Hepatic stellate cell (primary cell): ENCODE measurements around the gene LOXL1.

ENCODE experiments used
- DNase-seq: peaks from one replicate; pipeline ENCODE4 v3.0.0; 2011; ENCODE audit warnings: low spot score

Gene LOXL1

GRCh38 chr15:73900095-73900712 lies 26.1 kb upstream of the LOXL1 start:
- no peak for DNase-seq

DNA sequence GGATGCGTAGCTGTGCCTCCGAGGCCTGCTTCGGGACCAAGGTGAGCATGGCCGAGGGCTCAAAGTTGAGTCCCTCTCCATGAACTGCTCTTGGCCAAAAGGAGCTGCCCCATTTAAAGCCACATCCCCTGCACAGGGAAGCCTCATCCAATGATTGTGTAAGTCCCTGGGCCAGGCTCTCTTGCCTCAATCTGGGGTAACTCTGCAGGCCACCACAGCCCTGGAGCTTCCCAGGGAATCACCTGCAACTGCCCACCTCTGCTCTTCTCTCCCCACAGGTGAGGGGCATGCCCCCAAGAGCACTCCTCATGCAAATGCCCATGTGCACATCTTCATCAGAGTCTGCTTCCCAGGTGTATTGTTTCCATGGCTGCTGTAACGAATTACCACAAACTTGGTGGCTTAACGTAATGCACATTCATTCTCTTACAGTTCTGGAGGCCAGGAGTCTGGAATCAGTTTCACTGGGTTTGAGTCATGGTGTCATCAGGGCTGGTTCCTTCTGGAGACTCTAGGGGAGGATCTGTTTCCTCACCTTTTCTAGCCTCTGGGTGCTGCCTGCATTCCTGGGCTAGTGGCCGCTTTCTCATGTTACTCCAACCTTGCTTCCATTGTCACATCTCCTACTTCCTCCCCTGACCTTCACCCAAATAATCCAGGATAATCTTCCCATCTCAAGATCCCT lies 25.0 kb upstream of the LOXL1 start:
- no peak for DNase-seq

GRCh38 chr15:73902121-73903020 lies 23.9 kb upstream of the LOXL1 start:
- no peak for DNase-seq

DNA sequence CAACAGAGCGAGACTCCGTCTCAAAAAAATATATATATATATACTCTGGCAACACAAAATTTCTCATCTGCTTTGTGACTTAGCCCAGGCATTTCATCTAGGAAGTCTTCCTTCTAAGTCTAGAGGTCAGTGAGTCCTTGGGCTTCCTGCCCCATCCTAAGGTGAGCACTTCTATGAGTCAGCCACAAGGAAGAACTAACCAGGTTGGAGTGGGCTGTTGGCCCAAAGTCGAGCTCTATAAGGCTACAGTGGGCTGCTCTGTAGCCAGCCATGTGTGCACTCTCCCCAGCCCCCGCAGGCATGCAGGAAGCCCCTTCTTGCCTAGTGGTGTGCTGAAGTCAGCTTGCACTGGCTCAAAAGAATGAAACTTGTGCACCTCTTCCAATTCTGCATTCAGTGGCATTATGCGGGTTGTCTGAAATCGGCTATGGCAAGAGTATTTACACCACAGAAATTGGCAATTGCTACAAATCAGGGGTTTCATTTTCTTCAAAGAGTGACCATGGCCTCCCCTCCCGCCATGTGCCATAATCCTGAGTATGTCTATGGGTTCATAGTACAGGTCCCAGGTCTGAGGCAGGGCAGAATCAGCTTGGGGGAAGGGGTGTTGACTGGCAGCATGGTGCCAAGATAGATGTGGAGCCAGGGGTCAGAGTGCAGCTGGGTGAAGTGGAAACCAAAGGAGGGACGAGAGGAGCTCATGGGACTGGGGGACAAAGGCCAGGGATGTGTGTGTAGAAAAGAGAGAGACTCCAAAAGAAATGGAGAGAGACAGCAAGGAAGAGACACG lies 22.0 kb upstream of the LOXL1 start:
- DNase-seq, result no peak

DNA sequence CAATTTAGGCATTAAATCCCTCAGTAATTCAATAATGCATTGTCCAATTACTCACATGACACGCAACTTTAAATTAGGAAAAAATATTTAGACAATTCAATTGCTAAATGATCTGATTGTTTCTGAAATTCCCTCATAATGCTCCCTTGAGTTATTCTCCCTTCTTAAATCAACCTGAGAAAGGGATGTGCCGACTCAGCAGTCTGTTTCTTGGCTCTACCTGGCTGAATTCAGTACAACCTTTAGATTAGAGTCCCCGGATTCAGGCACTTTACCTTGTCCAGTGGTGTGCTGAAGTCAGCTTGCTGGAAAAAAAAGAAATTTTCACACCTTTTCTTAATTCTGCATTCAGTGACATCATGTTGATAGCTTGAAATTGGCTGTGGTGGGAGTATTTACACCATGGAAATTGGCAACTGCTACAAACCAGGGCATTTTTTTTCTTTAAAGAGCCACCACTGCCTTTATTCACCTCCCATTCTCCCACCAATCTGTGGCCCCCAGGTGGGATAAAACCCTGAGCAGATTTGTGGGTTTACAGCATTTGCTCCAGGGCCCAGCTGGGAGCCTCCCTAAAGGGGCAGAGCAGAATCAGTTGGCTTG lies 20.9 kb upstream of the LOXL1 start:
- DNase-seq, result no peak

DNA sequence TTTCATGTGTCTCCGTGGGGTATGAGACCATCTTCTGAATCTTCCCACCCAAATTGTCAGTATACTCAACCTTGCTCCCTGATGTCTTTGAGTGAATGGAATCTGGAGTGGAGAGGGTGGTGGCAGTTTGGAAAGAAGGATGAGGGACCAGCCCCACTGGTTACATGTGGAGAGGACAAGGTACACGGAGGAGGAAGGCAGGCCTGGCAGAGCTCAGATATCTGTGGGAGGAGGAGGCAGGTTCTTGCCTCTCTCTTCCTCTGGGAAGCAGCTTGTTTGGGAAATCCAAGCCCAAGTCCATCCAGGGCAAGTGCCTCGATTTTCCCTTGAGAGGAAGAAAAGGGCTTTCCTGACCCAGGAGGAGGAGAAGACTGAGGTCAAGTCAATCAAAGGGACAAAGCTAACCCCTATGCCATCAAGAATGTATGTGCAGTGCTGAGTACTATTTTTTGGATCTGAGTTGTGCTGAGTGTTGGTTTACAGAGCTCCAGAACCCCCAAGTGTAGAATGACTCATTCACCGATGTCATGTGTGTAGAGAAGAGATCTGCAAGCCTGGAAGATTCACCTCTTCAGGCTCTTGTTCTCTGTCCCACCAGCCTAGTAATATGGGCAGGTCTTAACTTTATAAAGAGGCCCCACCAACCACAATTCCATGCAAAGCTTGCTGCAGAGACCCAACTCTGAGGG lies 19.8 kb upstream of the LOXL1 start:
- peak; percentile 70 for DNase-seq

GRCh38 chr15:73907035-73907408 lies 19.2 kb upstream of the LOXL1 start:
- DNase-seq, result no peak

- peak; percentile 72 for DNase-seq
Measured at GRCh38 chr15:73908030-73908821, 18.0 kb upstream of the LOXL1 start.

DNA sequence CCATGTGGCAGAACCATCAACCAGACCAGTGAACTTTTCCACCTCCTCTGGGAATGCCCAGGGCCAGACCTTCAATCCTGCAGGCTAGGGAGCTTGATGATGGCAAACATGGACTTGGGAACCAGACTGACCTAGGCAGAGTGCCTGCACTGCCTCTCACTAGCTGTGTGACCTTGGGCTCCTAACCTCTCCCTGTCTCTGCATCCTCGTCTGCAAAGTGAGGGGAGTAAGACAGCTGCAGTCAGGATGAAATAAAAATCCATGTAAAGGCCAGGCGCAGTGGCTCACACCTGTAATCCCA lies 17.5 kb upstream of the LOXL1 start:
- no peak for DNase-seq

DNA sequence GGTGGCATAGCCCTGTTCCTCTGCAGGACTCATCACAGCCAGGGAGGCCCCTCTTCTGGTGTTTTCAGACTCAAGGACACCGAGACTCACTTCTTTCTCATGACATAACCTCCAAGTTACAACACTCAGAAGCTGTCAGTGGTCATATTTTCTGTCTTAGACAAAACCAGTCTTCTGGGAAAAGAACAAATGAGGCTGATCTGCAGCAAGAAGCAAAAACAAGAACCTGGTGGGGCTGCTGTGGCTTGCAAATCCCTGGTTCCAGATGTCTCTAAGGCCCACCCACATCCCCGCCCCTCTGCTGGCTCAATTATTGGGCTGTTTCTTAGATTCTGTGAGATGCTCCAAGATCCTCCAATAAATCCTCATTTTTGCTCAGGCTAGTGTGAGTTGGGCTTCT lies 16.6 kb upstream of the LOXL1 start:
- no peak for DNase-seq

DNA sequence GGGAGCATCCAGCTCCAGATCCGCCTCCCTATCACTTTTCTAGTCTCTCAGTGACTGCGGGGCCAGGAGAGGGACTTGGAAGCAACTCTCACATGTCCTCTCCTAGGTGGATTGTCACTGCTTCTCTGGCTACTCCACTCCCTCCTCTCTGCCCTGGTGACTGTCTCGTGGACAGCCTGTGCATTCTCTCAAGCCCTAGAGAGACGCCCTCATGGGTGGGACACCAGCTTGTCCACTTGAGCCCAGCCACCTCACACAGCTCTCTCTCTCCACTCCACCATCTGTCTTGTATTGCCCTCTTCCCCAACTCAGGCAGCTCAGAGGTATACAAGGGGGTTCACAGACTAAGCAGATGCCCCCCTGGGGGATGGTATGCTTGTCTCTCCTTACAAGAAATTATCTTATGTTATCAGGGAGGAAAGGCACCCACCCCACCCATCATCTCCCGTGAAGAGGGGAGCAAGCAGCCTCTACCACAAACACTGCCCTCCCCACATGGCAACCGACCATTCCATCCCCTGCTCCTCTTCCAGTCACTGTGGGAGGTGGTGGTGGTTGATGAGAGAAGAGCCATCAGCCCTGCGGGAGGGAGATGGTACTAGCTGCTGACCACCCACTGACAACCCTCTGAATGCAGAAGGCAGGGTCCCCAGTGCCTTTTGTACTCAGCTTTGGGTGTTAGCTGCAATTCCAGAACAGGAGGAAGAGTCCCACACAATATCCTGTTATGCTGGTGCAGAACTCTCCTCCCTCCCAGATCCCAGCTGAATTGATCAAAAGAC lies 15.5 kb upstream of the LOXL1 start:
- no peak for DNase-seq

- no peak for DNase-seq
Measured at GRCh38 chr15:73912030-73912596, 14.1 kb upstream of the LOXL1 start.

- no peak for DNase-seq
Measured at GRCh38 chr15:73914145-73914544, 12.1 kb upstream of the LOXL1 start.

DNA sequence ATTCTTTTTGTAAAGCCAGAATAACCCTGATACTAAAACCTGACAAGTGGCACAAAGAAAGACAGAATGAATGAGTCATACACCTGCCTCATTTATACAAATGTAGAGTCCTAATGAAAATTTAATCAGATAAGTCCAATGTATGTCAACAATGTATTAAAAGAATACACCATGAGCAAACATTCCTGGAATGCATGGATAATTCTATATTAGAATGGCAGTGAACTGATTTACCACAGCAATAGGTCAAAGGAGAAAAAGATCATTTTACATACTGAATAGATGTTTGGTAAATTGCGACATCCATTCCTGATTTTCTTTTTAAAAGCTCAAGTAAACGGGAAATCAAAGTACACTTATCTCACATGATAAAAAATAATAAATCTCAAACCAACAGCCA lies 11.2 kb upstream of the LOXL1 start:
- no peak for DNase-seq

DNA sequence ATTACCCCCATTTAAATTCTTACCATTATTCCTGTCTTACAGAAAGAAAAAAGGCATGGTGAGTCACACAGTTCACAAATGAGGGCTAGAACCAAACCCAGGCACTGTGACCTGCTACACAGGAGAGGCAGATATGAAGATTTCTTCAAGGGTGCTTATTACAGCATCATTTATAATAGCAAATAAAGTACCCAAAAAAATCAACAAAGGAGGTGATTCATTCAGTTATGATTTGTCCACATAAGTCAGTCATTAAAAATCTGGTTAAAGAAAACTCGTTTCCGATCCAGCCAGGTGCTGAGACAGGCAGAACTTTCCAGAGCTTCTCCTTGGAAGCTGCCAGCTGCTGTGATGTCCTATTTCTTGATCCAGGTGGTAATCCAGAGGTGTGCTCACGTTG lies 7.5 kb upstream of the LOXL1 start:
- no peak for DNase-seq

DNA sequence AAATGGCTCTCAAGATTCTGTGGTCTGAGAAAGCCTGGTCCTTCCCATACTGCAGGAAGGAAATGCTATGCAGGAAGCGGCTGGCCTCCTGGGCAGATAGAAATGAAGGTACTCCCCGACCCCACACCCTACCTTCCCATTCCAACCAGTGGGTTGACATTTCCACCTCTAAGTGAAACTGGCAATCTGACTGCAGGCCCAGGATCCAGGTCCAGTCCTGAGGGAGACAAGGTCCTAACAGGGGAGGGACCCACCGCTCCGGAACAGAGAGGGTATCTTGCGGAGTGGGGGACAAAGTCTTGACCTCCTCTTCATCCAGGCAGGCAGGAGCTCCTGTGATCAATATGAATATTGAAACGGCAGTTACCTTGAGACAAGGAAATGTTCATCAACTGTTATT lies 6.6 kb upstream of the LOXL1 start:
- no peak for DNase-seq

DNA sequence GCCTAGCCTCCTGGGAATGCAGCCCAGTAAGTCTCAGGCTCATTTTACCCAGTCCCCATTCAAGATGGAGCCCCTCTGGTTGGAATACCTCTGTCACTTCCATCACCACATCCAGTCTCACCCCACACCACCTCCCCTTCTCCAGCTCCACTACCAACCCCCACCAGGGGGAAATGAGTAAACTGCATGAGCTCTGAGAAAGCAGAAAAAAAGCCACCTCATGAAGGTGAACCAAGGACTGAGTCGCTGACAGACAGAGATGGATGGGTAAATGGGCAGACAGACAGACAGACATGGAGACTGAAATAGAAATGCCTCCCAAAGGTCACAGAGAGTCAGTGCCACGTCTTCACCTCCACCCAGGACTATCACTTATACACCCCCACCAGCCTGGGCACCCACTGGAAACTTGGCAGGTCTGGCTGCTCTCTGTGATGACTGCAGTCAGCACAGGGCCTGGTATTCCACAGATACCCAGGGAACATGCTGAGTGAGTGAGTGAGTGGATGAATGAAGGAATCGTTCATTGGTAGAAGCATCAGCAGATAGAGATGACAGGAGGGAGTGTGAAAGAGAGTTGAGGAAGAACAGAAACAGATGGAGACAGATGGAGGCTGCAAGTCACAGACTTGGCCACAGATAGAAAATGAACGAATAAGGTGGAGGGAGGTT lies 4.9 kb upstream of the LOXL1 start:
- no peak for DNase-seq

DNA sequence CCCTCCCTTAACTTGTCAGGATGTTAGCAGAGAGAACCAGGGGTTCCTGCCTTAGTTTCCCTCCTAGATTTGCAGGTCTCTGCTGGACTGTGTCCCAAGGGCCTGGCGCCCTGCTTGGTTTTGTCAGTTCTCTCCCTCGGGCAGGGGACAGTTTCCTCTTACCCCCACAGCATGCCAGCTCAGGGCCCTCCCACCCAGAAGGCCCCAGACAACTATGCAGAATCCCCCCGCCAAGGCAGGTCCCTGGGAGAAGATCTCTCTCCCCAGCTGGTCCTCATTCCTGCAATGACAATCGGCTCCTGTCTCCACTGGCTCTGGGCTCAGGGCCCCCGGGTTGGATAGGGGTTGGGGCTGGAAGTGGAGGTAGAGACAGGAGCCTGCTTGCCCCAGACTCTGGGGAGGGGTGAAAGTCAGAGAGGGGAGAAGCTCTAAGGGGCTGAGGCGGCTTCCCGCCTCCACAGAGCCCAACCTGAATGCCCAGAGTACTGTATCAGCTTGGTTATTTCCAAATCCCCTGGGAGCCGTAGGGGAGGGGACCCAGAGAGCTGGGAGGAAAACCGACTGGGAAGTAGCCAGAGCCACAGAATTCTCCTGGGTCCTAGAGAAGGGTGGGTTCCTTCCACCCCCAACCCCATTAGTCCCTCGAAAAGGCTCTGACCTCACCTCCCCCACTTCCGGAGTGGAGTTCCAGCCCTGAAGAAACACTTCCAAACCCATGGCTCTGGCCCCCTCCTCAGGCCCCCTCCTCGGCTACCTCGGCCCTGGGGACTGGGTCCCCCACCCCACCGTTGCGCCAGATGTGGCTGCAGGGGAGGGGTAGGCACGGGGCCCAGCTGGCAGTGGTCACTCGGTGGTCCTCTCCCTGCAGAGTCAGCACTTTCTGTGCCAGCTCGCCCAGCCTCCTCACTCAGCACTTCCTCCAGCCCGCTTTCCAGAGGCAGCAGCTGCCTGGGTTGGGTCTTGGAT lies 3.8 kb upstream of the LOXL1 start:
- DNase-seq, result peak; percentile 90
